Loucy (cell line): ENCODE measurements around the gene NCMAP.

Source experiments
- EZH2phosphoT487 ChIP-seq: fragments of 200-600 bp; IDR thresholded peaks from 2 replicates; pipeline ENCODE4 v1.6.1; 2018; ENCODE audit warnings: antibody characterized with exemption, mild to moderate bottlenecking, moderate library complexity, borderline replicate concordance
- TF ChIP-seq, protein P1 (sequence below): fragments of 200-600 bp; sonication (generic); conservative IDR thresholded peaks from 2 replicates; pipeline ENCODE4 v1.5.1; 2014; ENCODE audit warnings: mild to moderate bottlenecking, antibody characterized with exemption, low read length

DNA sequence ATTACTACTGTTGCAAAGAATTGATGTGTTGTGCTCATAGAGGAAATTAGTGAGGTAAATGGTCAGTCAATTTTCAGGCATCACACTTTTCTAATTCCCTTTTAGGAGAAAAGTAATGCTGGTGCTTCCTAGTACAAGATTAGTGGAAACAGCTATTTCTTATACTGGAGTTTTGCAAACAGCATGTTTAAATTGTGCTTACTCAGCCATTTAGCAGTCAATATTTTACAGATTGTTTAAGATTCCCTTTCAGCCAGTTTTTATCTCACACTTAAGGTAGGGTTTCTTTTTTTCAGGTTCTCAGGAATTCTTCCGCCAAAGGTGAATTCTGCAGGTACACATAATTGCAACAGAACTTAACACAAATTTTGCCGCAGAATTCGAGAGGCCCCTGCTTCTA lies 98.1 kb downstream of the NCMAP start:
- TF ChIP-seq, protein P1, sequence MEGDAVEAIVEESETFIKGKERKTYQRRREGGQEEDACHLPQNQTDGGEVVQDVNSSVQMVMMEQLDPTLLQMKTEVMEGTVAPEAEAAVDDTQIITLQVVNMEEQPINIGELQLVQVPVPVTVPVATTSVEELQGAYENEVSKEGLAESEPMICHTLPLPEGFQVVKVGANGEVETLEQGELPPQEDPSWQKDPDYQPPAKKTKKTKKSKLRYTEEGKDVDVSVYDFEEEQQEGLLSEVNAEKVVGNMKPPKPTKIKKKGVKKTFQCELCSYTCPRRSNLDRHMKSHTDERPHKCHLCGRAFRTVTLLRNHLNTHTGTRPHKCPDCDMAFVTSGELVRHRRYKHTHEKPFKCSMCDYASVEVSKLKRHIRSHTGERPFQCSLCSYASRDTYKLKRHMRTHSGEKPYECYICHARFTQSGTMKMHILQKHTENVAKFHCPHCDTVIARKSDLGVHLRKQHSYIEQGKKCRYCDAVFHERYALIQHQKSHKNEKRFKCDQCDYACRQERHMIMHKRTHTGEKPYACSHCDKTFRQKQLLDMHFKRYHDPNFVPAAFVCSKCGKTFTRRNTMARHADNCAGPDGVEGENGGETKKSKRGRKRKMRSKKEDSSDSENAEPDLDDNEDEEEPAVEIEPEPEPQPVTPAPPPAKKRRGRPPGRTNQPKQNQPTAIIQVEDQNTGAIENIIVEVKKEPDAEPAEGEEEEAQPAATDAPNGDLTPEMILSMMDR, result no peak
- no peak for TF ChIP-seq EZH2phosphoT487
